CD4-positive, alpha-beta T cell treated with Interleukin-6 for 4 hours (primary cell): ENCODE measurements around the gene YPEL2.

Source experiments
- DNase-seq: peaks from one replicate; pipeline ENCODE4 v3.0.0-alpha.2; 2020; ENCODE audit warnings: mixed read lengths

Gene YPEL2

GRCh38 chr17:59361386-59361785 lies 29.9 kb downstream of the YPEL2 start:
- peak; percentile 28 for DNase-seq

GRCh38 chr17:59361916-59362810 lies 30.7 kb downstream of the YPEL2 start:
- peak; percentile 64 for DNase-seq

GRCh38 chr17:59362811-59363205 lies 31.4 kb downstream of the YPEL2 start:
- DNase-seq = no peak

DNA sequence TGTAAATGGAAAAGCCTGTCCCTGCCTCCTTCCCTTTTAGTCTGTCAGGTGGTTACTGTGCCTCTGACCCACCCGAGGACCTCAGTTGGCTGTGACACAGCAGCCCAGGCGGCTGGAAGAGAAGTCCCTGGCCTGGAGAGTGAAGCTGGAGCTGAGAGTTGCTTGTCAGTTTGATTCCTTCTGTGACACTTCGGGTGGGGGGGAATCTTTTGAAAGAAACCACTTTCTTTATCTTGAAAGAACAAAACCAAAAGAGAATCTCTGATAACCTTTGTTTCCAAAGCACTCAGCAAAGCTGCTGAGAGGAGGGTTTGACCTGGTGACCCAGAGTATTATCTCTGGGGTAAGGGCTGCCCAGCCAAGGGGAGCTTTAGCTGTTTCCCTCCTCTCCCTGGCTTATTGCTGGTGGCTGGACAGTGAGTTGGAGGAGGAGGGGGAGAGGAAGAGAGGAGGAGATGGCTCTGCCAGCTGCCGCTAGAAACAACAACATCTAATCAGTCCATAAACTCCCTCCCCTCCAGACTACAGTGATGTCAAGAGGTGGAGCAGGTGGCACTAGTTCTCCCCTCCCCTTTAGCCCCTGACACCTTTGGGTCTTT lies 34.0 kb downstream of the YPEL2 start:
- peak; percentile 53 for DNase-seq

DNA sequence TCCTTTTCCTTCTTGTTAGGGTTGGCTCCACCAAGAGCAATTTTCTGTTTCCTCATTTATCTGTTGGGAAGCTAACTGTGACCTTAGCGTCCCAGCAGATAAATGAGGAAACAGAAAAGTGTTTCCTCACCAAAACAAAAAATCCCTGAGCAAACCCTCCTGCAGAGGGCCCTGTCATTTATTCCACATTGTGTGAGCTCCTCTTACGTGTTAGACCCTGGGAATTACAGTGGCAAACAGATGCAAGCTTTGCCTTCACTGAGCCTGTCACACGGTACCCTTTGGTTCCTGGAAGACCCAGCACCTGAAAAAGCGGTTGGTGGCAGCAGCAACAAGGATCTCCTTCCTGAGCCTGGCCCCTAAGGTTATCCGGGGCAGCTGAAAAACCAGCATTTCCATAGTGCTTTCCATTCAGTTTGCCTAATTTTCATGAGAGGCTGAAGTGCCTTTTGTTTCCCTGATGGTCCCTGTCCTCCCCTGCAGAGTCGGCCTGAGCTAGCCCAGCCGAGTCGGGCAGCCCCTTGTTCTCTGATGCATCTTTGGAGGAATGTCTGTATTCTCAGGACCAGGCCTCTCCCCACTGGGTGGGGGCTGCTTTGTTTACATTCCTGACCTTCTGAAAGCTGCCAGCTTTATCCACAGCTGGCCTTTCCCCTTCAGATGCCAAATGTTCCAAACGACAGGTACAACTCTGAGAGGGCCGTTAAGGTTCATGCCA lies 34.7 kb downstream of the YPEL2 start:
- DNase-seq = no peak

- DNase-seq = peak; percentile 38
These were observed 35.6 kb downstream of the YPEL2 start for GRCh38 chr17:59366773-59367656.

- DNase-seq = no peak
These were observed 36.2 kb downstream of the YPEL2 start for GRCh38 chr17:59367657-59368045.

DNA sequence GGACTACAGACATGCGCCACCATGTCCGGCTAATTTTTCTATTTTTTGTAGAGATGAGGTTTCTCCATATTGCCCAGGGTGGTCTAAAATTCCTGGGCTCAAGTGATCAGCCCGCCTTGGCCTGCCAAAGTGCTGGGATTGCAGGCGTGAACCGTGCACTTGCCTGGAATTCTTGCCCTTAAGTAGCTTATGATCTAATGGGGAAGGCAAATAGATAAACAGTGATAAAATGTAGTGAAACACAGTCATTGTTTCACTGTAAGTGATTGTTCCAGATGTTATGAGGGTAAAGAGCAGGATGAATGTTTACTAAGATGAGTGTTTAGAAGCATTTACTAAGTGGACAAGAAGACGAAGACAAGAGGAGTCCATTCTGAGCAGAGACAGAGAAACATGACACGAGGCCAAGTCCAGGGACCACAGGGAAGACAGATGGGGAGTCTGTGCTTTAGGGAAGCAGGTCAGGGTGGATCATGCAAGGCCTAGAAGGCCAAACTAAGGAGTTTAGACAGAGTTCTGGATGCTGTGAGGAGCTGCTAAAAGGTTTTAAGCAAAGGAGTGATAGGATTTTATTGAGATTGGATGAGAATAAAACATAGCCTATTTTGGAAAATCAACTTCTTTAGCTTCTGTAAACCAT lies 36.9 kb downstream of the YPEL2 start:
- no peak for DNase-seq

GRCh38 chr17:59369031-59369975 lies 37.8 kb downstream of the YPEL2 start:
- DNase-seq = no peak

DNA sequence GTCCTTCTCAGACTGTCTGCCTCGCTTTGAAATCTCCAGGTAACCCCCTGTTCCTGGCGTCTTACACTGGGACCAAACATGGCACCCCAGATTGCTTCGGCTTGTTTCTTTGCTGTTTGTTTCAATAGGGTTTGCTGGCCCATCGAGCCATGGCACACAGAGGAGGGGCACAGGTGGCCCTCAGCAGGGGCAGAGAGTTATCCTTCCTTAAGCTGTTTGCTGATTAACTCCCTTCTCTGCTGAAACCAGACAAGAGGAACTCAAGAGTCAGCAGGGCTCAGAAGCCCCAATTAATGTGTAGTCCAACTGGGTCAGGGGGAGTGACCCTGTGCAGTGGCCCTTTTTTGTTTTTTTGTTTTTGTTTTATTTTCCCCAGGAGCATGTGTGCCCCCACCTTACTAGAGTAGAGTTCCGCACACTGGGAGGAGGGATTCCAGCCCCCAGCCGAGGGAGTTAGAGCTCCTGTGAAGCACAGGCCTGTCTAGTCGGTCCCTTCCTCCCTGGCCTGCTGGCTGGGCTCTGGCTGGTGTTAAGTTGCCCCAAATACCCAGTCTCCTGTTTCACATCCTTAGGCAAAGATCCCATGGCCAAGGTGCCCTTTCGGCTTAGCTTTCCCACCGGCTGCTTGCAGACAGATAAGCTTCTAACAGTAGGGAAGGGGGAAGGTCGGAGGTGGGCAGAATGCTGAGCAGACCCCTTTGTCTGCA lies 39.3 kb downstream of the YPEL2 start:
- DNase-seq = no peak

DNA sequence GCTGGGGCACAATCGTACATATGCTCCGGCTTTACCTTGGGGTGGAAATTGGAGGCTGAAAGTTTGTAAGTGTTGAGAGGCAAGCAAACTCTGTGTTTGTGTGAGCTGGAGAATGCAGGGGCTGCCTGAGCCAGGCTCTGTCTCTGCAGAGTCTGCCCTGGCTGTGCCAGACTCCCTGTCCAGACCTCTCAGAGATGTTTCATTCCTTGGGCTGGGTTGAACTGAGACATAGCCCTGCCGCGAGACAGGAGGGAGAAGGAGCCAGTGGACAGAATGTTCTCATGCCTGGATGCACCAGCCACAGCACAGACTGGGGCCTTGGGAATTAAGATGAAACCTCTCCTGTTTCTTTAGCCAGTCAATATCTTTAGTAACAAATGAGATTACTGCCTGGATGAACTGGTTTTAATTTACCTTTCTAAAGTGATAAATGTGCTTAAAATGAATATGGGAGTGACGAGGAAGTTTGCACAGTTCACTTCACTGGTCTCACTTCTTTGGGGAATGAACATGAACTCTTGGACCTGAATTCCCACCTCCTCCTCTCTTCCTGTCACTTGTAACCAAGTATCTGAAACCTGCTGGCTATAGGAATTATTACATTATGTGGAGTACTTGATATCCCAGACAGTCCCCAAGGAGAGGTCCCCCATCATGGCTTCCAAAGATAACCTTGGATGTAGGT lies 40.1 kb downstream of the YPEL2 start:
- no peak for DNase-seq

- DNase-seq = no peak
These were observed 40.8 kb downstream of the YPEL2 start for GRCh38 chr17:59372138-59372751.

- no peak for DNase-seq
These were observed 42.5 kb downstream of the YPEL2 start for GRCh38 chr17:59373882-59374495.

- no peak for DNase-seq
These were observed 43.2 kb downstream of the YPEL2 start for GRCh38 chr17:59374612-59375011.

- no peak for DNase-seq
These were observed 44.4 kb downstream of the YPEL2 start for GRCh38 chr17:59375857-59376256.

DNA sequence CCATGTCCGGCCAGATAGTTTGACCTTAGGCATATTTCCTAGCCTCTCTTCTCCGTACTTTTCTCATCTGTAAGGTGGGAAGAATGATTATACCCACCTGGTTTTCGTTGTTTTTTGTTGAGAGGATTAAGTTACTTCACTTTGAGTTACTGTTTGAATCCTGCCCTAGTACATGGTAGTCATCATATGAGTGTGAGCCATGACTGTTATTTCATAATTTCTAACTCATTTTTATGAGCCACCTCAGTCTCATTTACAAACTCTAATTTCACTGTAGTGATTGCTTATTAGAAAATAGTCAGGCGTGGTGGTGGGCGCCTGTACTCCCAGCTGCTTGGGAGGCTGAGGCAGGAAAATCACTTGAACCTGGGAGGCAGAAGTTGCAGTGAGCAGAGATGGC lies 45.1 kb downstream of the YPEL2 start:
- no peak for DNase-seq

GRCh38 chr17:59377410-59377809 lies 46.0 kb downstream of the YPEL2 start:
- no peak for DNase-seq

GRCh38 chr17:59378675-59379074 lies 47.2 kb downstream of the YPEL2 start:
- no peak for DNase-seq

- no peak for DNase-seq
These were observed 49.0 kb downstream of the YPEL2 start for GRCh38 chr17:59380474-59380873.
